ENCODE measurements around the gene CHFR.

GRCh38 chr12:132853285-132854092 is 33.9 kb downstream of the CHFR start:
- TF ChIP-seq POLR2A (IDR thresholded peaks at IDR 0.05) (no peak), CTCF (IDR thresholded peaks at IDR 0.05) (no peak)

Measured in upper lobe of left lung (tissue), 4 donors.